Adrenal gland (tissue), 5 donors: Measurements from ENCODE around the gene HHAT.

Source experiments
- CTCF ChIP-seq, 6 experiments: fragments of 450-650 bp in 4 of 6; fragments of 200-600 bp in 2 of 6; sonication (generic) in 1 of 6; IDR thresholded peaks; 1 replicate in 5 of 6; 2 replicates in 1 of 6; pipeline versions ENCODE4 v1.5.1 to v1.8.0; 2016 to 2021; ENCODE audit warnings: antibody characterized with exemption in 6 of 6, mild to moderate bottlenecking in 2 of 6, moderate library complexity in 1 of 6
- POLR2A ChIP-seq, 2 donors: fragments of 450-650 bp; IDR thresholded peaks; one replicate each; pipeline ENCODE4 v1.6.1; 2017; ENCODE audit warnings: antibody characterized with exemption in 2 of 2, mild to moderate bottlenecking in 2 of 2, moderate library complexity in 1 of 2
- donor health status: DM: no; HTN: no; CAD: no.

GRCh38 chr1:210455840-210456603 is 127.3 kb downstream of the HHAT start:
- no peak for TF ChIP-seq CTCF (IDR thresholded peaks at IDR 0.05)
- TF ChIP-seq POLR2A (IDR thresholded peaks at IDR 0.05) = no peak
